Astrocyte (in vitro differentiated cells and primary cell): ENCODE data around the gene ZNF407. TPM values are rescaled to one million over a fixed set of nuclear protein-coding genes. Genes with fewer than 3 reads are reported as not detected.

Source experiments
- DNase-seq: peaks from one replicate; pipeline ENCODE4 v3.0.0-alpha.2; 2010; ENCODE audit warnings: low read depth
- FAIRE-seq: peaks from 2 replicates; lab custom pipeline; 2011; peaks lifted over from hg19 to GRCh38; lab: Jason Lieb, UNC
- H2AFZ ChIP-seq: 2 replicates; pipeline ENCODE4 v1.6.0; 2012; ENCODE audit warnings: low read depth, low read length, inconsistent platforms
- H3K27ac ChIP-seq: 2 replicates; pipeline ENCODE4 v1.5.1; 2011; ENCODE audit warnings: low read depth, low read length, inconsistent platforms
- H3K27me3 ChIP-seq: 2 replicates; pipeline ENCODE4 v1.6.0; 2011; ENCODE audit warnings: low read length, inconsistent platforms; ENCODE audit not compliant: insufficient read depth
- H3K36me3 ChIP-seq: 2 replicates; pipeline ENCODE4 v1.5.1; 2011; ENCODE audit warnings: low read length, inconsistent platforms; ENCODE audit not compliant: insufficient read depth
- H3K4me1 ChIP-seq: 2 replicates; pipeline ENCODE4 v1.5.1; 2011; ENCODE audit warnings: low read length, inconsistent platforms; ENCODE audit not compliant: insufficient read depth
- H3K4me2 ChIP-seq: 2 replicates; pipeline ENCODE4 v1.6.0; 2012; ENCODE audit warnings: low read length, inconsistent platforms
- H3K4me3 ChIP-seq: 2 replicates; pipeline ENCODE4 v1.5.1; 2011; ENCODE audit warnings: low read depth, mild to moderate bottlenecking, low read length, inconsistent platforms; ENCODE audit not compliant: insufficient read depth
- H3K79me2 ChIP-seq: 2 replicates; pipeline ENCODE4 v1.6.0; 2012; ENCODE audit warnings: mild to moderate bottlenecking, low read length, inconsistent platforms; ENCODE audit not compliant: insufficient read depth
- H3K9ac ChIP-seq: 2 replicates; pipeline ENCODE4 v1.6.0; 2012; ENCODE audit warnings: mild to moderate bottlenecking, low read length, inconsistent platforms
- H3K9me3 ChIP-seq: 2 replicates; pipeline ENCODE4 v1.5.1; 2012; ENCODE audit warnings: low read depth, mild to moderate bottlenecking, low read length, inconsistent platforms; ENCODE audit not compliant: insufficient read depth
- H4K20me1 ChIP-seq: 2 replicates; pipeline ENCODE4 v1.6.0; 2012; ENCODE audit warnings: low read length, inconsistent platforms; ENCODE audit not compliant: insufficient read depth
- H3K27ac Mint-ChIP-seq: one replicate; pipeline ENCODE4 v1.8.0; 2021; ENCODE audit warnings: mild to moderate bottlenecking, mixed read lengths; ENCODE audit not compliant: unreplicated experiment
- H3K27me3 Mint-ChIP-seq: one replicate; pipeline ENCODE4 v1.8.0; 2021; ENCODE audit warnings: low read depth, mixed read lengths; ENCODE audit not compliant: unreplicated experiment
- H3K36me3 Mint-ChIP-seq: one replicate; pipeline ENCODE4 v1.8.0; 2021; ENCODE audit warnings: low read depth, mixed read lengths; ENCODE audit not compliant: unreplicated experiment
- H3K4me1 Mint-ChIP-seq: one replicate; pipeline ENCODE4 v1.8.0; 2021; ENCODE audit warnings: low read depth, mixed read lengths; ENCODE audit not compliant: unreplicated experiment
- H3K4me3 Mint-ChIP-seq: one replicate; pipeline ENCODE4 v1.8.0; 2021; ENCODE audit warnings: mild to moderate bottlenecking, moderate library complexity, mixed read lengths; ENCODE audit not compliant: unreplicated experiment
- H3K9me3 Mint-ChIP-seq: one replicate; pipeline ENCODE4 v1.8.0; 2021; ENCODE audit warnings: mild to moderate bottlenecking, mixed read lengths; ENCODE audit not compliant: unreplicated experiment
- EZH2 ChIP-seq: IDR thresholded peaks from 2 replicates; pipeline ENCODE4 v1.6.1; 2012; ENCODE audit warnings: mild to moderate bottlenecking, low read length, inconsistent platforms; ENCODE audit not compliant: insufficient read depth
- total RNA-seq: library from RNA; stranded (reverse); gene quantifications from 2 replicates; pipeline ENCODE4 v1.2.1, GENCODE V29; 2021
- TF ChIP-seq, protein P1 (sequence below): IDR thresholded peaks from 2 replicates; pipeline ENCODE4 v1.5.1; 2011; ENCODE audit warnings: low read depth, mild to moderate bottlenecking, inconsistent platforms, low read length, moderate library complexity; ENCODE audit not compliant: insufficient read depth

The ZNF407 gene
- total RNA-seq, 1 donor from 2014 or later, result 13.8 TPM

DNA sequence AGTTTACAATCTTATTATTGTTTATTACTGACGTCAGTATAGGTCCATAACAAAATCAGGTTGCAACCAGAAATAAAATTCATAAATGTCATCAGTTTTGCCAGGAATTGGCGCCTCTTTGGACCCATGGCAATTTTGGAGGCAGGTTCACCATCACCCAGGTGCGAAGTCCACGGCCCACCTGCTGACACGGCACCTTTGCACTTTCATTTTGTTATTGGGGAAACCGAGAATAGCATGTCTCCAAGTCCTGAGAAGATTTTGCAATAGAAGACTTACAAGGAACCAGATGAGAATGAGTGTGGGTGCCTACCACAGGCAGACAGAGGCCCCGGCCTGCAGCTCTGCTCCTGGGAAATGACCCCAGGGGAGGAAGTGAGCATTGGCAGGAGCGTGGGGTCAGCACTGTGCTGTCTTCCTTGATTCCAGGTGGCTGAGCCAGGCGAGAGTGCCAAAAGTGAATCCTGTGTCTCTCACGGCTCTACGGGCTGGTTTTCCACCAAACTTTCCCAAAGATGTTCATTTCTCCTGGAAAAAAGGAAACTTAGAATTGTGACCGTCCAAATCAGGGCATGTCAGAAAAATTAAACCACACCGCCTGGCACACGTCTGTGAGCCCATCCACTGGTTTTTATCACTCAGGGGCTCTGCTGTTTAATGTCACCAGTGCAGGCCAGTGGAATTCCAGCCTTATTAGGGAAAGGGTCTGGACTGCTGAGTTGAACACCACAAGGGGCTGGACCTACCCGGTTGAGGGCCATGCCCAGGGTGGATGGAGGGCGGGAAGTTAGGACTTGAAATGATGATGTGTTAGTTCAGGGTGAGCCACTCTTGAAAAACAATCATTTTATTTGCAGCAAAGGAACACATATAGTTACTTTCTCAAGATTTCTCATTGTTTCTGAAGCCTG lies 514.8 kb downstream of the ZNF407 start:
- H3K27me3 Mint-ChIP-seq, result peaks cover 31% of the 10 kb centered on the region
- H3K4me1 Mint-ChIP-seq, result no peaks in the 10 kb centered on the region
- FAIRE-seq, result no peak
- Histone ChIP-seq H3K79me2 (no peaks in the 10 kb centered on the region), H2AFZ (no peak overlapping the region), H3K27ac (no peak overlapping the region), H3K9me3 (no peaks in the 10 kb centered on the region), H3K9ac (no peak overlapping the region), H3K4me2 (no peak overlapping the region), H3K27me3 (no peaks in the 10 kb centered on the region), H4K20me1 (no peaks in the 10 kb centered on the region), H3K4me3 (no peak overlapping the region), H3K4me1 (no peaks in the 10 kb centered on the region), H3K36me3 (no peaks in the 10 kb centered on the region)
- TF ChIP-seq, protein P1, sequence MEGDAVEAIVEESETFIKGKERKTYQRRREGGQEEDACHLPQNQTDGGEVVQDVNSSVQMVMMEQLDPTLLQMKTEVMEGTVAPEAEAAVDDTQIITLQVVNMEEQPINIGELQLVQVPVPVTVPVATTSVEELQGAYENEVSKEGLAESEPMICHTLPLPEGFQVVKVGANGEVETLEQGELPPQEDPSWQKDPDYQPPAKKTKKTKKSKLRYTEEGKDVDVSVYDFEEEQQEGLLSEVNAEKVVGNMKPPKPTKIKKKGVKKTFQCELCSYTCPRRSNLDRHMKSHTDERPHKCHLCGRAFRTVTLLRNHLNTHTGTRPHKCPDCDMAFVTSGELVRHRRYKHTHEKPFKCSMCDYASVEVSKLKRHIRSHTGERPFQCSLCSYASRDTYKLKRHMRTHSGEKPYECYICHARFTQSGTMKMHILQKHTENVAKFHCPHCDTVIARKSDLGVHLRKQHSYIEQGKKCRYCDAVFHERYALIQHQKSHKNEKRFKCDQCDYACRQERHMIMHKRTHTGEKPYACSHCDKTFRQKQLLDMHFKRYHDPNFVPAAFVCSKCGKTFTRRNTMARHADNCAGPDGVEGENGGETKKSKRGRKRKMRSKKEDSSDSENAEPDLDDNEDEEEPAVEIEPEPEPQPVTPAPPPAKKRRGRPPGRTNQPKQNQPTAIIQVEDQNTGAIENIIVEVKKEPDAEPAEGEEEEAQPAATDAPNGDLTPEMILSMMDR, result no peak
- TF ChIP-seq EZH2, result no peak
- no peak for DNase-seq
- no peak overlapping the region for H3K4me3 Mint-ChIP-seq
- H3K9me3 Mint-ChIP-seq, result no peaks in the 10 kb centered on the region
- no peak overlapping the region for H3K27ac Mint-ChIP-seq
- H3K36me3 Mint-ChIP-seq, result no peaks in the 10 kb centered on the region

DNA sequence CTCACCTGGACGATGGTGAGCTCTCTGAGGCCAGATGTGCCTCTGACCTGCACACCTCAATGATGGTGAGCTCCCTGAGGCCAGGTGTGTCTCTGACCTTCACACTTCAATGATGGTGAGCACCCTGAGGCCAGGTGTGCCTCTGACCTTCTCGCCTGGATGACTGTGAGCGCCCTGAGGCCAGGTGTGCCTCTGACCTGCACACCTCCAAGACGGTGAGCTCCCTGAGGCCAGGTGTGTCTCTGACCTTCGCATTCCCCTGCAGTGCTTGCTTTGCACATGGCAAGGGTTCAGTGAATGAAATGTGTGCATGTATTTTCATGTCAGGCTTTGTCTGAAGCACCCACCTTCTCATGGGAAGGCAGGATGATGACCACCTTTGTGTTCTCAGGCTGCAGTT lies 515.8 kb downstream of the ZNF407 start:
- no peaks in the 10 kb centered on the region for H4K20me1 ChIP-seq
- H3K9me3 ChIP-seq, result no peaks in the 10 kb centered on the region
- Mint-ChIP-seq H3K9me3 (no peaks in the 10 kb centered on the region), H3K4me3 (no peak overlapping the region), H3K4me1 (no peaks in the 10 kb centered on the region), H3K36me3 (no peaks in the 10 kb centered on the region), H3K27ac (no peak overlapping the region), H3K27me3 (peaks cover 22% of the 10 kb centered on the region)
- no peak overlapping the region for H2AFZ ChIP-seq
- FAIRE-seq (no peak), DNase-seq (no peak)
- H3K36me3 ChIP-seq, result no peaks in the 10 kb centered on the region
- H3K4me2 ChIP-seq, result no peak overlapping the region
- no peak overlapping the region for H3K4me3 ChIP-seq
- TF ChIP-seq EZH2, result no peak
- no peaks in the 10 kb centered on the region for H3K27me3 ChIP-seq
- no peaks in the 10 kb centered on the region for H3K4me1 ChIP-seq
- no peak overlapping the region for H3K27ac ChIP-seq
- no peaks in the 10 kb centered on the region for H3K79me2 ChIP-seq
- no peak overlapping the region for H3K9ac ChIP-seq

DNA sequence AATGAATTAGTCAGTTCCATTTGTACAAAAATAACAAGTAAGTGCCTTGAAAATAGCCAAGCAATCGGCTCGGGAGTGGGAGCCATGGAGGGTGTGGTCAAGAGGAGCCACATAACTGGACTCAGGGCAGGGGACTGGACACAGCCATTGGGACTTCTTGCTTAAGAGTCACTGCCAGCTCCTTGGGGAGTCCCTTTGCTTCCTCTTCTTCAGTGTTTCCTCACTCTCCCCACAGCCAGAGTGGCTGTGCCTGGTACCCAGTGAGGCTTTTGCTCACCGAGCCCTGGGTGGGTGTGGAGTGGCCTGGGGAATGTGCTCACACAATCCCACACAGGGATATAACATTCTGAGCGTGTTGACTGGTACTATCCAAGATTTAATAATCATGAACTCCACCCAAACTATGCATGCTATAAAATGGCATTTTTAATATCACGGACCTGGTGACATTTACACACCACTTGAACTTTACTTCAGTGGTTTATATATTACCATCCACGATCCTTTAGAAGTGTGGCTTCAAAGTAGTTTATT lies 516.6 kb downstream of the ZNF407 start:
- H3K4me3 ChIP-seq, result no peak overlapping the region
- peaks cover 17% of the 10 kb centered on the region for H3K27me3 Mint-ChIP-seq
- no peak overlapping the region for H3K4me3 Mint-ChIP-seq
- H3K27ac ChIP-seq, result no peak overlapping the region
- no peaks in the 10 kb centered on the region for H3K9me3 ChIP-seq
- H3K9ac ChIP-seq, result no peak overlapping the region
- H3K79me2 ChIP-seq, result no peaks in the 10 kb centered on the region
- no peaks in the 10 kb centered on the region for H3K9me3 Mint-ChIP-seq
- no peaks in the 10 kb centered on the region for H3K36me3 Mint-ChIP-seq
- H3K27ac Mint-ChIP-seq, result no peak overlapping the region
- H3K27me3 ChIP-seq, result no peaks in the 10 kb centered on the region
- H3K4me1 Mint-ChIP-seq, result no peaks in the 10 kb centered on the region
- no peak overlapping the region for H2AFZ ChIP-seq
- TF ChIP-seq, protein P1, result no peak
- no peak for TF ChIP-seq EZH2
- no peak overlapping the region for H3K4me2 ChIP-seq
- DNase-seq (no peak), FAIRE-seq (no peak)
- no peaks in the 10 kb centered on the region for H4K20me1 ChIP-seq
- H3K4me1 ChIP-seq, result no peaks in the 10 kb centered on the region
- no peaks in the 10 kb centered on the region for H3K36me3 ChIP-seq

Other genes with a start within 250 kb of the ZNF407 start
- gene DIPK1C, start 140.6 kb upstream of the ZNF407 start, total RNA-seq, result not detected in 2 replicates
- 120 and 149 TPM in 2 replicates for gene CNDP2, start 101.5 kb upstream of the ZNF407 start, total RNA-seq
- 0.31 TPM in 1 of 2 replicates, not detected in the other for gene CNDP1, start 63.4 kb upstream of the ZNF407 start, total RNA-seq